Tibial nerve (tissue), 4 donors: ENCODE results near the gene DLD. TPM values are rescaled to one million over a fixed set of nuclear protein-coding genes. Genes with fewer than 3 reads are reported as not detected.

Source experiments
- DNase-seq, 2 donors: peaks; one replicate each; pipeline ENCODE4 v3.0.0-alpha.2; 2019; ENCODE audit warnings: low spot score in 2 of 2
- H3K27ac ChIP-seq, 4 donors: fragments of 200-600 bp; sonication (generic) in 3 of 4; one replicate each; pipeline ENCODE4 v1.5.1; 2017 to 2019; ENCODE audit warnings: mild to moderate bottlenecking in 1 of 4
- H3K27me3 ChIP-seq, 2 donors: fragments of 200-600 bp; sonication (generic) in 1 of 2; one replicate each; pipeline versions ENCODE4 v1.5.1 to v1.6.0; 2017 to 2019
- H3K36me3 ChIP-seq, 3 donors: fragments of 200-600 bp; sonication (generic); one replicate each; pipeline ENCODE4 v1.5.1; 2018 to 2019
- H3K4me1 ChIP-seq, 4 donors: fragments of 200-600 bp; sonication (generic) in 3 of 4; one replicate each; pipeline ENCODE4 v1.5.1; 2017 to 2019
- H3K4me3 ChIP-seq, 4 donors: fragments of 200-600 bp; sonication (generic) in 3 of 4; one replicate each; pipeline ENCODE4 v1.5.1; 2017 to 2019; ENCODE audit warnings: mild to moderate bottlenecking in 1 of 4, moderate library complexity in 1 of 4
- H3K9me3 ChIP-seq, 4 donors: fragments of 200-600 bp; sonication (generic) in 3 of 4; one replicate each; pipeline ENCODE4 v1.5.1; 2017 to 2019
- EP300 ChIP-seq, 2 donors: sonication (generic); formaldehyde crosslinking; IDR thresholded peaks; one replicate each; pipeline ENCODE4 v1.6.1; 2017; ENCODE audit warnings: antibody characterized with exemption in 2 of 2, mild to moderate bottlenecking in 1 of 2
- POLR2A ChIP-seq, 2 donors: fragments of 450-650 bp; IDR thresholded peaks; one replicate each; pipeline ENCODE4 v1.6.1; 2017; ENCODE audit warnings: antibody characterized with exemption in 2 of 2, mild to moderate bottlenecking in 2 of 2, moderate library complexity in 2 of 2
- WGBS, 2 donors: methylation state at CpG; one replicate each; pipeline ENCODE4 v1.1.5; 2018; 5-methylcytosine and 5-hydroxymethylcytosine counted together
- total RNA-seq, 4 donors: library from RNA; depleted of rRNA; stranded (reverse); fragments of >200 nt; gene quantifications; one replicate each; pipeline ENCODE4 v1.1.0, GENCODE V29; 2016
- TF ChIP-seq, protein P1 (sequence below), 5 experiments: fragments of 200-600 bp in 3 of 5; fragments of 450-650 bp in 2 of 5; sonication (generic) in 3 of 5; IDR thresholded peaks; one replicate each; pipeline ENCODE4 v1.5.1; 2016 to 2019; ENCODE audit warnings: antibody characterized with exemption in 5 of 5, mild to moderate bottlenecking in 3 of 5, moderate library complexity in 2 of 5

The DLD gene
- total RNA-seq, 4 donors from 2014 or later = 43.5 to 67.3 (median 59.9) TPM

DNA sequence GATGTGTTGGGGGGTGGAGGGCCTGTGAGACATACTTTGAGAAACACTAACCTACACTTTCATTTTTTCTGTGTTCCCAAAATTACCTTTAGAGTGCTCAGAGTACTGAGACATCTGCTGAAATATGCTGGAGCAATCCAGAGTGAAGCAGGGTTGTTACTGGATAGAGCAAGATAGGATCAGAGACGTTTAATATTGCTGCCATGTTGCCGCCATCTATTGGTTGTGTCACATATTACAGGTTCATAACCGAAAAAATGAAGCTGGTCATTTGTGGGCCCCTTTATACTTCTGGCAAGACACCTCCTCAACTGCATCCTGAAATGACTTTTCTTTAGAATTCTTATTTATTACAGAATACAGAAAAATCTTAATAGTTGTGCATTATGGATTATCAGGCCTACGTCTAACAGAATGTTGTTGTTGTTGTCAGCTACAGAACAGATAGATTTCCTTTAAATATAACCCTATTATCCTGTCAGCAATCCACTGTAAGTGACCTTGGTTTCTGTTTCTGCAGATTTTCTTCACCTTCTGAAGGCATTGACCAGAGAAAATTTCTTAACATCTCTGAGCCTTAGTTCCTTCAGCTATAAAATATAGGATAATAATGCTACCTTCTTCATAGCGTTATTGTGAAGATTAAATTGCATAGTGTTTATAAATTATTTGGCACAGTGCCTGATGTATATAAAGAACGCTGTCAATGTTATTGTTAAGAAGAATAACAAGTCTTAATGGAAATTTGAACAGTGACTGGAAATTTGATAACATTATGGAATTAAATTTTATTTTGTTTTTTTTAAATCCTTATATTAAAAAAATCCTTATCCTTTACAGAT lies 16.2 kb upstream of the DLD start:
- DNase-seq = peak in 1 of 2 donors; percentile 73
- Histone ChIP-seq H3K36me3 (no peaks in the 10 kb centered on the region), H3K9me3 (no peaks in the 10 kb centered on the region), H3K4me1 (peaks cover 0 to 9% (median 0%) of the 10 kb centered on the region in 4 donors), H3K27me3 (no peaks in the 10 kb centered on the region), H3K4me3 (no peak overlapping the region), H3K27ac (peak overlapping the region in 2 of 4 donors; percentile 19 to 34)
- WGBS, 2 donors = 27 to 28% methylated on average over 6 of the region's 6 CpGs
- TF ChIP-seq EP300 (IDR thresholded peaks at IDR 0.05) = peak in 1 of 2 donors; percentile 28
- TF ChIP-seq, protein P1, sequence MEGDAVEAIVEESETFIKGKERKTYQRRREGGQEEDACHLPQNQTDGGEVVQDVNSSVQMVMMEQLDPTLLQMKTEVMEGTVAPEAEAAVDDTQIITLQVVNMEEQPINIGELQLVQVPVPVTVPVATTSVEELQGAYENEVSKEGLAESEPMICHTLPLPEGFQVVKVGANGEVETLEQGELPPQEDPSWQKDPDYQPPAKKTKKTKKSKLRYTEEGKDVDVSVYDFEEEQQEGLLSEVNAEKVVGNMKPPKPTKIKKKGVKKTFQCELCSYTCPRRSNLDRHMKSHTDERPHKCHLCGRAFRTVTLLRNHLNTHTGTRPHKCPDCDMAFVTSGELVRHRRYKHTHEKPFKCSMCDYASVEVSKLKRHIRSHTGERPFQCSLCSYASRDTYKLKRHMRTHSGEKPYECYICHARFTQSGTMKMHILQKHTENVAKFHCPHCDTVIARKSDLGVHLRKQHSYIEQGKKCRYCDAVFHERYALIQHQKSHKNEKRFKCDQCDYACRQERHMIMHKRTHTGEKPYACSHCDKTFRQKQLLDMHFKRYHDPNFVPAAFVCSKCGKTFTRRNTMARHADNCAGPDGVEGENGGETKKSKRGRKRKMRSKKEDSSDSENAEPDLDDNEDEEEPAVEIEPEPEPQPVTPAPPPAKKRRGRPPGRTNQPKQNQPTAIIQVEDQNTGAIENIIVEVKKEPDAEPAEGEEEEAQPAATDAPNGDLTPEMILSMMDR (IDR thresholded peaks at IDR 0.05) = peak; percentile 63 to 79 (median 70)
- no peak for TF ChIP-seq POLR2A (IDR thresholded peaks at IDR 0.05)

- 64 to 68% methylated on average over 2 of the region's 2 CpGs for WGBS, 2 donors
- no peaks in the 10 kb centered on the region for H3K9me3 ChIP-seq
- peaks cover 0 to 10% (median 0%) of the 10 kb centered on the region in 4 donors for H3K4me1 ChIP-seq
- H3K27me3 ChIP-seq = no peaks in the 10 kb centered on the region
- DNase-seq = no peak
- no peak overlapping the region for H3K4me3 ChIP-seq
- TF ChIP-seq EP300 (IDR thresholded peaks at IDR 0.05) (no peak), POLR2A (IDR thresholded peaks at IDR 0.05) (no peak)
- TF ChIP-seq, protein P1 (IDR thresholded peaks at IDR 0.05) = no peak
- no peaks in the 10 kb centered on the region for H3K36me3 ChIP-seq
- no peak overlapping the region for H3K27ac ChIP-seq
These were observed 14.1 kb upstream of the DLD start for GRCh38 chr7:107876916-107877315.

- Histone ChIP-seq H3K27ac (no peak overlapping the region), H3K9me3 (no peaks in the 10 kb centered on the region), H3K4me1 (peaks cover 0 to 10% (median 0%) of the 10 kb centered on the region in 4 donors), H3K27me3 (no peaks in the 10 kb centered on the region), H3K4me3 (no peak overlapping the region), H3K36me3 (no peaks in the 10 kb centered on the region)
- TF ChIP-seq, protein P1 (IDR thresholded peaks at IDR 0.05) = no peak
- 79 to 90% methylated on average over 5 of the region's 5 CpGs for WGBS, 2 donors
- no peak for DNase-seq
These were observed 13.1 kb upstream of the DLD start for GRCh38 chr7:107877731-107878382.

GRCh38 chr7:107878636-107879035 lies 12.3 kb upstream of the DLD start:
- DNase-seq = no peak
- Histone ChIP-seq H3K4me3 (no peak overlapping the region), H3K27me3 (no peaks in the 10 kb centered on the region), H3K9me3 (no peaks in the 10 kb centered on the region), H3K36me3 (no peaks in the 10 kb centered on the region), H3K27ac (no peak overlapping the region), H3K4me1 (peaks cover 0 to 10% (median 0%) of the 10 kb centered on the region in 4 donors)
- TF ChIP-seq EP300 (IDR thresholded peaks at IDR 0.05) (no peak), POLR2A (IDR thresholded peaks at IDR 0.05) (no peak)
- TF ChIP-seq, protein P1 (IDR thresholded peaks at IDR 0.05) = no peak
- 79 to 85% methylated on average over 3 of the region's 3 CpGs for WGBS, 2 donors
